PC-3 (cell line): ENCODE results near the gene GK2. TPM values are rescaled to one million over a fixed set of nuclear protein-coding genes. Genes with fewer than 3 reads are reported as not detected.

ENCODE experiments used
- ATAC-seq: fragments of 200-7000 bp; cut with Tn5 transposase; 2 replicates; pipeline ENCODE4 v1.9.1; 2020; ENCODE audit warnings: mild to moderate bottlenecking, moderate library complexity
- BruUV-seq: library from RNA; stranded (reverse); fragments of 400-500 nt; replicated peaks from 2 replicates; lab custom pipeline; 2021; lab: Mats Ljungman, UMichigan
- CTCF ChIA-PET: fragments of 300-600 bp; sonication (Branson Sonifier 250); formaldehyde crosslinking; loops from one replicate; lab custom pipeline; 2022; ENCODE audit warnings: antibody characterized with exemption; lab: Charles Lee
- POLR2A ChIA-PET: fragments of 300-600 bp; sonication (Branson Sonifier 250); formaldehyde crosslinking; loops from one replicate; lab custom pipeline; 2022; ENCODE audit warnings: antibody characterized with exemption; ENCODE audit not compliant: unreplicated experiment; lab: Charles Lee
- DNase-seq: peaks from one replicate; pipeline ENCODE4 v3.0.0-alpha.2; 2015
- H2AFZ ChIP-seq: fragments of 300-600 bp; sonication (generic); 2 replicates; pipeline ENCODE4 v1.6.0; 2016; ENCODE audit warnings: antibody characterized with exemption, low read length
- H3F3A ChIP-seq: fragments of 300-600 bp; sonication (generic); one replicate; pipeline ENCODE4 v1.6.0; 2017; ENCODE audit warnings: antibody characterized with exemption, low read length, control low read depth, mild to moderate bottlenecking; ENCODE audit not compliant: unreplicated experiment
- H3K27ac ChIP-seq: fragments of 300-600 bp; sonication (generic); 2 replicates; pipeline ENCODE4 v1.5.1; 2016; ENCODE audit warnings: mild to moderate bottlenecking, low read length
- H3K27me3 ChIP-seq: fragments of 300-600 bp; sonication (generic); 2 replicates; pipeline ENCODE4 v1.6.1; 2016; ENCODE audit warnings: low read length, mixed read lengths
- H3K36me3 ChIP-seq: fragments of 300-600 bp; sonication (generic); 2 replicates; pipeline ENCODE4 v1.6.1; 2016; ENCODE audit warnings: low read depth, mixed run types, low read length, mixed read lengths
- H3K4me1 ChIP-seq: fragments of 300-600 bp; sonication (generic); 2 replicates; pipeline ENCODE4 v1.5.1; 2016; ENCODE audit warnings: low read length; ENCODE audit not compliant: insufficient read depth
- H3K4me2 ChIP-seq: fragments of 300-600 bp; sonication (generic); 2 replicates; pipeline ENCODE4 v1.6.0; 2016; ENCODE audit warnings: low read length
- H3K4me3 ChIP-seq: fragments of 300-600 bp; sonication (generic); 2 replicates; pipeline ENCODE4 v1.5.1; 2016; ENCODE audit warnings: mild to moderate bottlenecking, low read length, mixed read lengths
- H3K79me2 ChIP-seq: fragments of 300-600 bp; sonication (generic); 2 replicates; pipeline ENCODE4 v1.6.1; 2017; ENCODE audit warnings: low read length, mixed read lengths
- H3K9ac ChIP-seq: fragments of 300-600 bp; sonication (generic); 2 replicates; pipeline ENCODE4 v1.6.0; 2016; ENCODE audit warnings: mild to moderate bottlenecking, low read length
- H3K9me2 ChIP-seq: fragments of 300-600 bp; sonication (generic); replicated peaks from 2 replicates; pipeline ENCODE4 v1.6.1; 2016; ENCODE audit warnings: mixed run types, low read length, mixed read lengths
- H3K9me3 ChIP-seq: fragments of 300-600 bp; sonication (generic); 2 replicates; pipeline ENCODE4 v1.6.1; 2016; ENCODE audit warnings: low read length, mixed read lengths
- H4K20me1 ChIP-seq: fragments of 300-600 bp; sonication (generic); 2 replicates; pipeline ENCODE4 v1.6.1; 2016; ENCODE audit warnings: low read length, mixed read lengths
- CTCF ChIP-seq: fragments of 300-600 bp; sonication (generic); conservative IDR thresholded peaks from 2 replicates; pipeline ENCODE4 v1.5.1; 2017; ENCODE audit warnings: antibody characterized with exemption, low read depth, mild to moderate bottlenecking, low read length
- EZH2 ChIP-seq: fragments of 300-600 bp; sonication (generic); IDR thresholded peaks from one replicate; pipeline ENCODE4 v1.6.1; 2017; ENCODE audit warnings: antibody characterized with exemption, mild to moderate bottlenecking, low read length; ENCODE audit not compliant: unreplicated experiment
- EZH2phosphoT487 ChIP-seq: fragments of 300-600 bp; sonication (generic); IDR thresholded peaks from 2 replicates; pipeline ENCODE4 v1.6.1; 2018; ENCODE audit warnings: mild to moderate bottlenecking, antibody characterized with exemption, low read length, borderline replicate concordance
- intact Hi-C: fragments of 100-400 bp; cut with micrococcal nuclease; formaldehyde crosslinking; loops from 2 replicates; pipeline ENCODE4 v1.9.0; 2023
- total RNA-seq: library from RNA; depleted of rRNA; stranded (reverse); fragments of >200 nt; gene quantifications from 2 replicates; pipeline ENCODE4 v1.2.3, GENCODE V29; 2014

Gene GK2
- total RNA-seq, 1 experiment from 2014 or later, result not detected

- Histone ChIP-seq H3K9ac (no peak overlapping the region), H3F3A (no peaks in the 10 kb centered on the region), H3K4me2 (no peak overlapping the region), H3K27me3 (no peaks in the 10 kb centered on the region; the same call in 1 of the 2 replicates), H3K4me1 (no peaks in the 10 kb centered on the region), H3K79me2 (no peaks in the 10 kb centered on the region), H4K20me1 (no peaks in the 10 kb centered on the region), H3K9me3 (no peaks in the 10 kb centered on the region), H3K36me3 (no peaks in the 10 kb centered on the region), H3K4me3 (no peak overlapping the region), H3K27ac (no peak overlapping the region), H3K9me2 (no peaks in the 10 kb centered on the region), H2AFZ (no peak overlapping the region)
- TF ChIP-seq EZH2phosphoT487, result no peak
- TF ChIP-seq EZH2, result no peak
- no peak for TF ChIP-seq CTCF
- BruUV-seq, result no TSS peak
- DNase-seq, result no peak
- no peak for ATAC-seq
- intact Hi-C loops, result no loop called here
- CTCF ChIA-PET, result no interaction called here
- POLR2A ChIA-PET, result no interaction called here
These were observed 40.9 kb downstream of the GK2 start for GRCh38 chr4:79367096-79367495.

- DNase-seq (no peak), ATAC-seq (no peak)
- Histone ChIP-seq H2AFZ (no peak overlapping the region), H3K79me2 (no peaks in the 10 kb centered on the region), H3K4me2 (no peak overlapping the region), H3K9me2 (no peaks in the 10 kb centered on the region), H3K27me3 (no peaks in the 10 kb centered on the region; the same call in 1 of the 2 replicates), H4K20me1 (no peaks in the 10 kb centered on the region), H3K4me3 (no peak overlapping the region), H3K9ac (no peak overlapping the region), H3F3A (no peaks in the 10 kb centered on the region), H3K4me1 (no peaks in the 10 kb centered on the region), H3K27ac (no peak overlapping the region), H3K36me3 (no peaks in the 10 kb centered on the region), H3K9me3 (no peaks in the 10 kb centered on the region)
- ChIA-PET POLR2A (no interaction called here), CTCF (no interaction called here)
- no TSS peak for BruUV-seq
- TF ChIP-seq CTCF (no peak), EZH2 (no peak), EZH2phosphoT487 (no peak)
- intact Hi-C loops, result no loop called here
These were observed 41.6 kb downstream of the GK2 start for GRCh38 chr4:79366422-79366821.

- H3K9me2 ChIP-seq, result no peaks in the 10 kb centered on the region
- no peaks in the 10 kb centered on the region for H3K4me1 ChIP-seq
- H2AFZ ChIP-seq, result no peak overlapping the region
- H3K27ac ChIP-seq, result no peak overlapping the region
- intact Hi-C loops, result no loop called here
- H3K9me3 ChIP-seq, result no peaks in the 10 kb centered on the region
- TF ChIP-seq EZH2phosphoT487 (no peak), EZH2 (no peak), CTCF (no peak)
- no TSS peak for BruUV-seq
- H3K36me3 ChIP-seq, result no peaks in the 10 kb centered on the region
- H3K79me2 ChIP-seq, result no peaks in the 10 kb centered on the region
- CTCF ChIA-PET, result no interaction called here
- no peak overlapping the region for H3K4me3 ChIP-seq
- H3K27me3 ChIP-seq, result no peaks in the 10 kb centered on the region; the same call in 1 of the 2 replicates
- no peak overlapping the region for H3K9ac ChIP-seq
- H3F3A ChIP-seq, result no peaks in the 10 kb centered on the region
- ATAC-seq, result no peak
- POLR2A ChIA-PET, result no interaction called here
- no peak for DNase-seq
- no peaks in the 10 kb centered on the region for H4K20me1 ChIP-seq
- H3K4me2 ChIP-seq, result no peak overlapping the region
These were observed 44.0 kb downstream of the GK2 start for GRCh38 chr4:79364061-79364460.
